Measurements from ENCODE around the gene AFAP1L1. TPM values are rescaled to one million over a fixed set of nuclear protein-coding genes. Genes with fewer than 3 reads are reported as not detected.

The AFAP1L1 gene
- total RNA-seq, 1 donor from 2014 or later: 32.7 TPM

- intact Hi-C loops (cut with DNase I): loop anchor here (5.0 to 10.0 kb wide), 2 partner anchors 112 to 185 kb away; no protein-coding TSS in a partner anchor
- Histone ChIP-seq H3K36me3 (no peaks in the 10 kb centered on the region), H3K27me3 (no peaks in the 10 kb centered on the region), H3K4me1 (peaks cover 5% of the 10 kb centered on the region), H3K9me3 (no peaks in the 10 kb centered on the region), H3K27ac (no peak overlapping the region), H3K4me3 (no peak overlapping the region)
- no peak for TF ChIP-seq CTCF (IDR thresholded peaks at IDR 0.05)
- no peak for ATAC-seq
- DNase-seq: no peak
These were observed 105.2 kb downstream of the AFAP1L1 start for GRCh38 chr5:149376711-149377447.

GRCh38 chr5:149378241-149378820 is 106.7 kb downstream of the AFAP1L1 start:
- no peak for ATAC-seq

GRCh38 chr5:149379177-149379761 is 107.6 kb downstream of the AFAP1L1 start, which contains the start of gene IL17B:
Gene IL17B (minus strand): TSS chr5:149379292. CDS start chr5:149379225, 67 bp downstream.
- H3K4me1 ChIP-seq: peaks cover 28% of the 10 kb centered on the region
- no peaks in the 10 kb centered on the region for H3K36me3 ChIP-seq
- no peak within 1 kb of the TSS for H3K27ac ChIP-seq
- ATAC-seq (no peak), DNase-seq (peak; percentile 59)
- H3K9me3 ChIP-seq: no peaks in the 10 kb centered on the region
- H3K27me3 ChIP-seq: no peaks in the 10 kb centered on the region
- intact Hi-C loops (cut with DNase I): loop anchor here (5.0 to 10.0 kb wide), 2 partner anchors 114 to 183 kb away; no protein-coding TSS in a partner anchor
- no peak for TF ChIP-seq CTCF (IDR thresholded peaks at IDR 0.05)
- no peak within 1 kb of the TSS for H3K4me3 ChIP-seq

More at GRCh38 chr5:149378241-149378820, 106.7 kb downstream of the AFAP1L1 start:
- intact Hi-C loops (cut with DNase I): loop anchor here (5.0 to 10.0 kb wide), 2 partner anchors 114 to 184 kb away; no protein-coding TSS in a partner anchor
- no peak for DNase-seq
- Histone ChIP-seq H3K27ac (no peak overlapping the region), H3K36me3 (no peaks in the 10 kb centered on the region), H3K4me1 (peaks cover 20% of the 10 kb centered on the region), H3K4me3 (no peak overlapping the region), H3K9me3 (no peaks in the 10 kb centered on the region), H3K27me3 (no peaks in the 10 kb centered on the region)
- TF ChIP-seq CTCF (IDR thresholded peaks at IDR 0.05): no peak

- H3K4me1 ChIP-seq: peaks cover 31% of the 10 kb centered on the region
These were observed 108.2 kb downstream of the AFAP1L1 start for GRCh38 chr5:149379818-149380374.

More at GRCh38 chr5:149379818-149380374, 108.2 kb downstream of the AFAP1L1 start:
- H3K4me3 ChIP-seq: no peak overlapping the region
- no peak overlapping the region for H3K27ac ChIP-seq
- no peaks in the 10 kb centered on the region for H3K36me3 ChIP-seq
- peak; percentile 13 for DNase-seq
- no peak for TF ChIP-seq CTCF (IDR thresholded peaks at IDR 0.05)
- H3K27me3 ChIP-seq: no peaks in the 10 kb centered on the region
- ATAC-seq: no peak
- no peaks in the 10 kb centered on the region for H3K9me3 ChIP-seq
- intact Hi-C loops (cut with DNase I): loop anchor here (5.0 to 10.0 kb wide), 3 partner anchors 52 to 182 kb away; no protein-coding TSS in a partner anchor

Data from upper lobe of right lung (tissue), 1 donor.